ENCODE data around the gene TADA3.

TADA3 gene

DNA sequence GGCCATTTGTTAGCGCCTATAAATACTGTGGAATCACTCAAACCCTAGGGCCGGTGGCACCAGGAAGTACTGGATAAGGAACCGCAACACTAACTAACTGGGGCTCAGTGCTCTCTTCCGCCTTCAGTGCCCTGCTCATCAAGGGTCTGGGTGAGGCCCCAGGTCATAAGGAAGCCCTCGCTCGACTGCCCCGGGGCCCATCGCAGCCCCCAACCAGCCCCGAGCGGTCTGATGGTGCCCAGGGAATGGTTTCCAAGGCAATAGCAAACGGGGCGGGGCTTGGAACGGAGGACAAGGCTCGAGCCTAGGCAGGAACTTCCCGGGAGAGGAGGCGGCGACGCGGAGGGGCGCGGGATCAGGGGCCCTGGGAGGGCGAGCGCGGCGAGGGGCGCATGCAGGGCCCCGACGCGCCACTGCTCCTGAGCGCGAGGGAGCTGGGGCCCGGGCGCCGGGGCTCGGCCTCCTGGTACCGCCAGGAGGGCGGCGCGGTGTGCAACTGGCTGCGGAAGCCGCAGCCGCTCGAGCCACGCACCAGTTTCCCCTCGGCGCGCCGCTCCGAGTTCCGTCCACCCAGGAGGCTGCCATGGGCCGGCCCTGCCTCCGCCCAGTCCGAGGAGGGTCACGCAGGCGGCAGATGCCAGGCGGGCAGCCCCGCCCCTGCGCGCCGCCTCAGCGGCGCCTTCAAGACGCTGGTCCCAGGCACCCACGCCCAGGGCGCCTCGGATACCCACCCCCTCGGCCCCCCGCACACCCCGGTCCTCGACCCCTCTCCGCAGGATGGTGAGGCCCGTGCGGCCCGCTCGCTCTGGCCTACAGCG is 17.6 kb upstream of the TADA3 start, which contains the start of gene TTLL3:
Gene TTLL3, plus strand, starts transcription at position 648 of the 818 bp plus-strand sequence. CDS start 400 bp downstream, outside the sequence.
- peak in 1 of 2 donors; percentile 9 for DNase-seq (ENCODE audit: low read depth in 2 of 2)

DNA sequence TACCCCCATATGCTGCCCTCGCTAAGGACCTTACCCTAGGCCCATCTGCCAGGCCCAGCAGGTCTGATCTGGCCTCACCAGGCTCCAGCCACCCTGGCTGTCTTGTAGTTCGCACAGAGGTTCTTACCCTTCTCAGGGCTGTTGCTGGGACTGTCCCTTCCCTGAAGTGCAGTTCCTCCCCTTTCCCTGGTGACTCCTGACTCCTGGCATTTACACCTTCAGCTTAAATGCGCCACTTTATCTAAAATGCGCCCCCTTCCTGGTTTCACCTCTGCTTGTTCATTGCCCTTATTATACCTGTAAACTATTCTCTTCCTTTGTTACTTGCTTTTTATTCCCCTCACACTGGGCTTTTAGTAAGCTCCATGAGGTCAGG is 17.0 kb upstream of the TADA3 start:
- DNase-seq (ENCODE audit: low read depth in 2 of 2), result no peak

DNA sequence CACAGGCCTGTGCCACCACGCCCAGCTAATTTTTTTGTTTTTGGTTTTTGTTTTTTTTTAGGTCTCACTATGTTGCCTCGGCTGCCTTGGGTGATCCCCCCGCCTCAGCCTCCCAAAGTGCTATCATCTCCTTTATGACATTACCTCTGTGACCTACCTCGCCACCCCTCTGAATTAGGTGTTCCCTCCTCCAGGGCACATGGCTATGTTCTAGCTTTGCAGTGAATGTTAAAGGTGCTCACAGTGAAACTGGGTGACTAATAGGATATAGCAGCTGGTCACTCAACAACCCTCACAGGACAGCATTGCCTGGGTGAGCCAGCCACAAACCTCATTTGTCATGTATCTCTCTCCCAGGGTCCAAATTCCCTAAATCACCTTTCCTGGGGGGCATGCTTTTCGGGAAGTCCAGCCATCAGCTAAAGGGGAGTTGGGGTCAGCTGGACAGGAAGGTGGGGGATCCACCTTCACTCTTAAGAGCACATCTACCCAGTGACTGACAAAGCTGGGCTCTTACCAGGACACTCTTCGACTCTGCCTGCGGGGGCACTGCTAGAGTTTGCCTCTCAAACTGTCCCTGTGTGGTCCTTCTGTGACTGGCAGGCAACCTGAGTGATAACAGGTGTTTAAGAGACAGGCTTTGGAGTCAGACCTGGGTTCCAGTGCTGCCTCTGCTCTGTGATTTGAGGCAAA is 16.2 kb upstream of the TADA3 start:
- DNase-seq (ENCODE audit: low read depth in 2 of 2), result peak in 1 of 2 donors; percentile 43

DNA sequence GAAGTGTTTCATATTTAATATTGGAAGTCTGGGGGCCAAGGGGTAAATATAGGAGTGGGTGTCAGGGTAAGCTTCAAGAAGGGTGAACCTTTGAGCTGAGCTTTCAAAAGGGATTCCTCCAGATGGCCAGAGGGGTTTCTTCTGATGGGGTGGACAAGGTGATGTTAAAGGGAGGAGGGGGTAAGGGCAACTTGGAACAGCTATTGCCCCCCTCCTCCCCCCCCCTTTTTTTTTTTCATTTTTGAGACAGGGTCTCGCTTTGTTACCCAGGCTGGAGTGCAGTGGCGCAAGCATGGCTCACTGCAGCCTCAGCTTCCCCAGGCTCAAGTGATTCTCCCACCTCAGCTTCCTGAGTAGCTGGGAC is 15.7 kb upstream of the TADA3 start:
- DNase-seq (ENCODE audit: low read depth in 2 of 2), result no peak

DNA sequence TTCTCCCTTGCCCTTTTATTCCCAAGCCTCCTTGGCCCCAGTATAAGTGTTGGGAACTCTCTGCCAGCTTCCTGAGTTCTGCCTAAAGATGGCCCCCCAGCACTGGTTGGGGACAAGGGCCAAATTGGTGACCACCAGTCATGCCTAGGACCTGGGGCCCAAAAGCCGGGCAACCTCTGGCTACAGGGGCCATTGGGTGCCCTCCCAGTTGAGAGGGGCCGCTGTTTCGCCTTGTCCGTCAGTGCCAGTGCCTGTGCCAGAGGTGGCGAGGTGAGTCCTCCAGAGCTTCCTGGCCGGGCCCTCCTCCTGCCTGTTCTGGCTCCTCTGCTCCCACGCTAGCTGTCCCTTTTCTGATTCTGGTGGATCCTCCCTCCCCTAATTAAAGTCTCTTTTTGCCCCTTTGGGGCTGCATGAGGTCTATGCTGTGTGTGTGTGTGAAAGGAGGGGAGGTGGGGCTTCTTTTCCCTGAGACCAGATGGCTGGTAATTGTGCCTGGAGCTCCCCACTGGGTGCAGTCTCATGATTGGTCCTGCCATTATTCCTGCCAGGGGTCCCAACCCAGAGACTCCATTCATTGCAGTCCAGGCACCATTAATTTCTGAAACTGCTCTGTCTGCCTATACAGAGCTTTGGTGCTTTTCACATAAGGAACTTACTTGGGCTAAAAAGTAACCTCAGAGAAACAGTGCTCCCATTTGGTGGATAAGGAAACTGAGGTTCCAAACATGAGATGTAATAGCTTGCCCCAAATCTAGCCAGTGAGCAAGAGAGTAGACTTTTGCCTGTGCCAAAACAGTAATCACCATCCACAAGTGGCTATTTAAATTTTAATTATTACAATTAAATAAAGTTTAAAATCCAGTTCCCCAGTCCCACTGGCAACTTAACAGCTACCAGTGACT is 14.7 kb upstream of the TADA3 start:
- DNase-seq (ENCODE audit: low read depth in 2 of 2), result no peak

DNA sequence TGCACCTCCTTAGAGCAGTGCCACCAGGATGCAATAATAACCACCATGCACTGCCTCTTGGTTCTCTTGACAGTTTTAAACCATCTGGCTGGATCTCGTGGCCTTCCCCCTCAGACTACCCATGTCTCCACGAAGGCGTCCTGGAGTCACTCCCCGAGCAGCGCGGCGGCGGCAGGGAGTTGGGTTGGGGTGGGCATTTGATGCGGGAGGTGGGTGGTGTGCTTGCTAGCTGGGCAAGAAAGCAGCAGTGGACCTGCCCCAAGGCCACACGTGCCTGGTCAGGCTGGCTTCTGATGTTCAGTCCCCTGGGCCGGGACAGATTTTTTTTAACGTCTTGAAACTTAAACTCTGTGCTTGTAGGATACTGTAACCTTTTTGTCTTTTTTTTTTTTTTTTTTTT is 13.9 kb upstream of the TADA3 start:
- DNase-seq (ENCODE audit: low read depth in 2 of 2), result no peak

DNA sequence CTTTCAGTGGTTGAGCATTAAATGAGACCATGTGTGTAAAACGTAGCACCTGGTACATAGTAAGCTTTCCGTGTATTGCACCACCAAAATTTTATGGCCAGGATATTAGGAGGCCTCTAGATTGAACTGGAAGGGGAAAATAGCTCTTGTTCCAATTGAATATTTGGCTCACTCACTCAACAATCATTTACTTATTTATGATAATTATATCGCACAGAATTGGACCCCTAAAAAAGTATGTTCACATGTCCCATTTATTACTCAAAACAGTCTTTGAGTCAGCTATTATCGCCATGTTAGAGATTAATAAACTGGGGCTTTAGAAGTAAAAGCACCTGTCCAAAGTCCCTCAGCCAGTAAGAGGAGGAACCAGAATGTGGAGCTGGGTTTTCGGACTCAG is 12.7 kb upstream of the TADA3 start:
- no peak for DNase-seq (ENCODE audit: low read depth in 2 of 2)

DNA sequence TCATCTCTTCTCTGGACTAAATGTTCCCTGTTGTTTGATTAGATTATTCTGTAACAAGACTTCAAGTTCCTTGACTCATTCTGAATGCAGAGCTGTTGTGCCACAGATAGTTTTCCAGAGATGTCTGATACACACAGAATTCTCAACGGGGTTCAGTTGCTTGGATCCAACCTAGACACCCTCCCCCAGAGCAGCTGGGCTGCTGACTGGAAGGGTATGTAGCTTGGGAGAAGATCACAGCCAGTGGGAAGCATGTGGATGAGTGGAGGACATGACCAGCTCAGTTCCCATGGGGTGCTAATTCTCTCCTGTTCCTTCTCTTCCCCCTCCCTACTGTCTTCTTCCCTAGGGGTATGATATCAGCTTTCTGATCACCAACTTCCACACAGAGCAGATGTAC is 11.2 kb upstream of the TADA3 start:
- no peak for DNase-seq (ENCODE audit: low read depth in 2 of 2)

DNA sequence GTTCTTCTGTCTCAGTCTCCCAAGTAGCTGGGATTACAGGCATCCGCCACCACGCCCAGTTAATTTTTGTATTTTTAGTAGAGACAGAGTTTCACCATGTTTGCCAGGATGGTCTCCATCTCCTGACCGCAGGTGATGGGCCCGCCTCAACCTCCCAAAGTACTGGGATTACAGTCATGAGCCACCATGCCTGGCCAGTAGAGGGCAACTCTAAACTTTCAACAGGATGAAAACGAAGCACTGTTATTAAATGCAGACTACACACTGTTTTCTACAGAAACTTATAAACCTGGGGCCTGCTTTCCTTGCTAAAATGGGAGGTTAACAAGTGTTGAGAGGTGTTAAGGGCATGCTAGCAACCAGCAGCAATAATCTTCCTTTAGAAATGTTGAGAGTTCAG is 8.3 kb upstream of the TADA3 start:
- DNase-seq (ENCODE audit: low read depth in 2 of 2), result no peak

DNA sequence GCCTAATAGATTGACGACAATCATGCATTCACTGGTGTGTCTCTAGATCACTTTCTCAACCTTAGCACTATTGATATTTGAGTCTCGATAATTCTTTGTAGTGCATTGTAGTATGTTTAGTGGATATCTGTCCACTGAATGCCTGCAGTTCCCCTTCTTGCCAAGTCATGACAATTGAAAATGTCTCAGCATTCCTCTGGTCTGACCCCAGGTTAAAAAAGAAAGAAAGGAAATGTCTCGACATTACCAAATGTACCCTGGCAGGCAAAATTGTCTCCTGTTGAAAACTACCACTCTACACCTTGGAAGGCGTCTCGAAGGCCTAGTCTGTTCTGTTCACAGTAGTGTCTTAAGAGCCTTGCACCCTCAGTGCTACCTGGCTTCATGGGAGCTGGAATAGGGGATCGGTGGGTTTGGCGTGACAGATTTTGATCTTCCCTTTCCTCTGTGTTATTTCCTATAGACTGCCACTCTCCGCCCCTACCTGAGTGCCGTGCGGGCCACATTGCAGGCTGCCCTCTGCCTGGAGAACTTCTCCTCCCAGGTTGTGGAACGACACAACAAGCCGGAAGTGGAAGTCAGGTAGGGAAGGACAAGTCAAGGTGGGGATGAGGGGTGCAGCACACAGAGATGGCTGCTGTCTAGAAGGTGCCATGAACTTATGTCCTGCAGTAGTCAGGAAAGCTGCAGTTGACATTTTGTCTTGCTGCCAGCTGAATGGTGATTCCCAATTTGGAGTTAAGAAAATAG is 5.1 kb upstream of the TADA3 start:
- no peak for DNase-seq (ENCODE audit: low read depth in 2 of 2)

DNA sequence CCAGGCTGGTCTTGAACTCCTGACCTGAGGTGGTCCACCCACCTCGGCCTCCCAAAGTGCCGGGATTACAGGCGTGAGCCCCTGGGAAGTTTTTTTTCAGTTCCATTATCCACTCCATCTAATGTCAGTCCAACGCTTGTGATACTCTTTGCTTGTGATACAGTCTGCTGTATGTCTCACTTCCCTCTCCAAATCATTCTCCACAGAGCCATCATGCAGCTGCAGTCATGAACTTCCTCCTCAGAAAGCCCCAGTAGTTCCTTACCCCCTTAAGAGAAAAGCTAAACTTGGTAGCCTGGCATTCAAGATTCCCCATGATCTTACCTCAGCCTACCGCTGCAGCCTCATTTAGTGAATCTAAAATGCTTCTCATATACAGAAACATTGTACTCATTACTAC is 2.9 kb upstream of the TADA3 start:
- no peak for DNase-seq (ENCODE audit: low read depth in 2 of 2)

DNA sequence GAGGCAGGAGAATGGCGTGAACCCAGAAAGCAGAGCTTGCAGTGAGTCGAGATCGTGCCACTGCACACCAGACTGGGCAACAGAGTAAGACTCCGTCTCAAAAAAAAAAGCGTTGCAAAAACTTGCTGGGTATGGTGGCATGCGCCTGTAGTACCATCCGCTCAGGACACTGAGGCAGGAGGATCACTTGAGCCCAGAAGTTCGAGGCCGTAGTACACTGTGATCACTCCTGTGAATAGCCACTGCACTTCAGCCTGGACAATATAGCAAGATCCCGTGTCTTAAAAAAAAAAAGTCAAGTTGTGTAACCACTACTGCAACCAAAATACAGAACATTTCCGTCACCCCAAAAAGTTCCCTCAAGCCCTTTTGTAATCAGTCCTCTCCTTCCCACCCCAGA is 2.1 kb upstream of the TADA3 start:
- no peak for DNase-seq (ENCODE audit: low read depth in 2 of 2)

DNA sequence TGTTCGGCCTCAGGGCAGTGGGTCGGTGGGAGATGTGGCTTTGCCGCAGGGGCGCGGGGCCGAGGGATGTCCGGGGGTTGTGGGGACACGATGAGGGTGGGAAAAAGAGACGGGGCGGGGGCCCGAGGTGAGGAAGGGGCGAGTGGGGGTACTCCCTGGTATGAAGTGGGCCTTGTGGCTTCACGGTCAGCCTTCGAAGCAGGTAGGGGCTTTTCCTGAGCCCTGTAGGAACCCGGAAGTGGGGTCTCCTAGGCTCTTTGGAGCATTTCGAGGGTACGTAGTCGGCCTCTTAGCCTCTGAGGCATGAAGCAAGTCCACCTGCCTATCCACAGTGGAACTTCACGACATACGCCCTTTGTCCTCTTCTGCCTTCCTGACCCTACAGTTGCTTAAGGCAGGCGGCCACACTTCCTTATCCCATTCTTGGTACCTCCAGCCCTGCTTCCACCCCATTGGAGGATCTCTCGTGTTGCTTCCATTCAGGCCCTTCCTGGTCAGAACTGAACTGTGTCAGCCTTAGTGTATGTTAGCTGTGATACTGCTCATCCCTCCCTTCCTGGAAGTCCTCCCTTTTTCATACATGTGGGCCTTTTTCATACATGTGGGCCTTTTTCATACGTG is 998 bp upstream of the TADA3 start:
- no peak for DNase-seq (ENCODE audit: low read depth in 2 of 2)

DNA sequence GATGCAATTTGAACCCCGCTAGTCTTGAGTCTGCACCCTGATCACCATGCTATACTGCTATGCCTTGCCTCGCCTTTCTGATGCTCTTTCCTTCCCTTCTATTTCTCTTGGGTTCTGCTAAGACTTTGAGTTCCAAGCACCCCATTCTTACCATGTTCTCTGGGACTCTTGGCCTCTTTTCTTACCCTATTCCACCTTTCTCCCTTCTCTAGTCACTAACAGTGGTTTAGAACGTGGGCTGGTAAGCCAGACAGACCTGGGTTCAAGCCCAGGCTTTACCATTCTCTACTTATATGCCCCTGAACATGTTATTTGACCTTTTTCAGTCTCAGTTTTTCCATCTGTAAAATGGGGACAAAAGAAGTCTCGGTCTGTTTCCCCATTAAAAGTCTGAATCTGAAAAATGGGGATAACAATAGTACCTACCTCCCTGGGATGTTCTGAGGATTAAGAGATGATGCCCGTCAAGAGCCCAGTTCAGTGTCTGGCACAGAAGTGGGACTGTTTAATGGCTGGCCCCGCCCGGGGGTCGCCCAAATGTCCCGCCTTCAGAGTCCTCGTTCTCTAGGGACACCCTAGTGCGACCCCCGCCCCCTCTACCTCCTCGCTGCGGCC is 376 bp downstream of the TADA3 start:
- DNase-seq (ENCODE audit: low read depth in 2 of 2), result no peak

DNA sequence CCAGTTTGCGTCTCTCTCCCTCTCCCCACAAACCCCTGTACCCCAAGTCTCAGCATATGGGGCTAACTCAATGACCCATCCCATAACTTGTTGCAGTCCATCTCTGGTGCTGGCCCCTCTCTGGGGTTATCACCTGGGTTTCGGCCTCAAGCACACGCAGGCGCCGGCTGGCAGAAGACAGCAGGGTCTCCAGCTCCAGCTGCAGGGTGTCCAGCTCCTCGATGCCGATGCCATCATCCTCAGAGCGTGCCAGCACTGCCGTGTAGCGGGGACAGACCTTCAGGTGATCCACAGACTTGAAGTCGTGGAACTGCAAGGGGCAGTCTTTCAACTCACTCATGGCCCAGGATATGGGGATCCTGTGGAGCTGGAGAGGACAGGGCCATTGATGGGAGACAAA is 1.1 kb downstream of the TADA3 start:
- DNase-seq (ENCODE audit: low read depth in 2 of 2), result no peak

DNA sequence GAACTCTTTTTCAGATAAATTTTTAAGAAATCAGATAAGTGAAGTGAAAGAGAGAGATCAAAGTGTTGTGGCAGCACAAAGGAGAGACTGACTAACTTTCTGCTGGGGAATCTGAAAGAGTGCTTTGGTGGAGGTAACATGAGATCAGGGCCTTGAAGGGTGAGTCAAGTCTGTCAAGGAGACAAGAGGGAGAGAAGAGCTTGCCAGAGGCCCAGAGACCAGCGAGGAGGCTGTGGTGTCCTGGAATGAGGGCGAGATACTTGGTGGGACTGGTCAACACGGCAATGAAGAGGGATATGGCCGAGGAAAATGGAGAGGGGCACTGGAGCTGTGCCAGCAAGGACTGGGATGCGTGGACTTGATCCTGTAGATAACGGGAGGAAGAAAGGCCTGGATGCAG is 4.6 kb downstream of the TADA3 start:
- DNase-seq (ENCODE audit: low read depth in 2 of 2), result no peak

DNA sequence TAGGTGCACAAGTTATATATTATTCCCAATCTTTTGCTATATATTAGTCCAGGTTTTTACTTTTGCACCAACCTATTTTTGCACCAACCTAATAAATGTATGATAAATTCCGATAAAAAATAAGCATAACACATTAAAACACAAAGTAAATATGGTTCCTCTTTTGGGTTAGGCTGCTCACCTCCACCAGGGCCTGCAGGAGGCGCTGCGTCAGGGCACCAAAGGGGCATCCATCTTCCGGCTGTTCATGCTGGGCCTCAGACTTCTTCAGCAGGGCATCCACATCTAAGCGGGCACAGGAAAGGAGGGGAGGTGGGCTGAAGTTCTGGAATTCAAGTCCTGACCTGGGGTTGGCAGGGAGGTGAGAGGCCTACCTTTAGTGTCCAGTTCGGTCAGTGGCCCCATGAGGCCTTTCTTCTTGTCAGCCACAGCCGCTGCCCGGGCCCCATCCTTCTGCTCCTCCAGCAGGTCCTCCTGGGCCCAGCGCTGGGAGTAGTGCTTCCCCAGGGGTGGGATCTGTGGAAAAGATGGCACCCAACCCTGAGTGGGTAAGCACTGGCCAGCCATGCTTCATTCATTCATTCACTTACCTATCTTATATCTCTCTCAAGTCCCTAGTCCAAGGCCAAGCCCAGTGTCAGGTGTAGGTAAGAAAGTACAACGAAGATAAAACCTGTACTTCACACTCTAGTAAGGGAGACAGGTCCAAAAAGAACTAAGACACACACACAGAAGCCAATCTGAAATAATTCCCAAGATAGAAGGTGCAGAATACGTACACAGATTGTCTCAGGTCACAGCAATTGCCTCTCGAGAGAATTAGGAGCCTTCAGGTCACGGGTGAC is 5.2 kb downstream of the TADA3 start:
- DNase-seq (ENCODE audit: low read depth in 2 of 2), result no peak

DNA sequence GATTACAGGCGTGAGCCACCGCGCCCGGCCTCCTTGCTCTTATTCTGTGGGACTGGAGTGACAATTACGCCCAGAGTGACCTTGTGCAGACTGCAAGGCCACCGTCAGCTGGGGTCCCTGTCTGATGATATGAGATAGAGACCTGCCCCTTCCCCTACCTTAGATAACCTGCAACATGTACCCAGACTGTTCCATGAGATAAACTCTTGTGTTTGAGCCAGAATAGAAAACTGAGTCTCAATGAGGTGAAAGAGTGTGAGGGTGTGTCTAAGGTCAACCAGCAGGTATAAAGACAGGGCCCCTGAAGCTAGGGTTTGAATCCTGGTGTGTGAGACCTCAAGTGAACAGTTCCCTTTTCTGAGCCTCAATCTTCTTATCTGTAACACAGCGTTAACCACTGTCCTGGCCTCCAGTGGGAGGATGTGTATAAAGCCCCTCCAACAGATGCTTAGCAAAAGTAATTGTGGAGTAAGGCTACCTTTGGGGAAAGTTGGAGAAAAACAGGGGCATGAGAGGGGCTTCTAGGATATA is 6.0 kb downstream of the TADA3 start:
- no peak for DNase-seq (ENCODE audit: low read depth in 2 of 2)

DNA sequence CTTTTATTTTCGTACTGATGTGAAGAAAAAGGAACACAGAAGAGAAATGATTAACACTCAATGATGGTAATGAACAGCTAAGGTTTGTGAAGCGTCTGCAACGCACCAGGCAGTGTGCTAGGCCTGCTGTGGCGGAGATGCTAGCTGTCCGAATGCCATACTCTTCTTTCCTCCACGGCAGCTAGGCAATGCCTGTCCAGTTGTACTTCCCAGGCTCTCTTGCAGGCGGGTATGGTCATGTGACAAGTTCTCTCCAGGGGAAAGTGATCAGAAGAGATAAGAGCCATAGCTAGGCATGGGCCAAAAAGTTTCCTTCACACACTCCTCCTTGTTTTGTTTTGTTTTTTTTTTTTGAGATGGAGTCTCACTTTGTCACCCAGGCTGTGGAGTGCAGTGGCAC is 6.7 kb downstream of the TADA3 start:
- no peak for DNase-seq (ENCODE audit: low read depth in 2 of 2)

DNA sequence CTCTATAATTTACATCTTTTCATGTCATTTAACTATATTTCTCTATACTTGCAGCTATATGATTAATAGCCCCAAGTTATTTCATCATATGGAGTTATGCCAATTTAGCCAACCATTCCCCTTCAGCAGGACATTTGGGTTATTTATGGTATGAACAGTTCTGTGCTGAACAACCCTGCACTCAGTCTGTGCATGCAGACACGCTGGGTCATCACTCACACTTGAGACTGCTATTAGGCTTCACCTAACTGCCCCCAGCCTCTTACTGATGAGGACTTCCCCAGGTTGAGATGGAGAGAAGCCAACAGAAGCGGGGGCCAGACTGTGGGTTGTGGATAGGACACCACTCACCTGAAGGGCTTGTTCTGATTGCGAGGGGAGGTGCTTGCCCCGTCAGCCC is 7.3 kb downstream of the TADA3 start:
- no peak for DNase-seq (ENCODE audit: low read depth in 2 of 2)

All from stimulated activated CD8-positive, alpha-beta memory T cell treated with anti-CD3 and anti-CD28 coated beads, Interleukin-15, amount 100 ng/mL, for 48 hours (primary cell).